Measurements from ENCODE around the gene CYTH4.

CYTH4 gene

GRCh38 chr22:37349043-37349814 is 66.9 kb downstream of the CYTH4 start:
- DNase-seq (ENCODE audit: low spot score), result no peak

DNA sequence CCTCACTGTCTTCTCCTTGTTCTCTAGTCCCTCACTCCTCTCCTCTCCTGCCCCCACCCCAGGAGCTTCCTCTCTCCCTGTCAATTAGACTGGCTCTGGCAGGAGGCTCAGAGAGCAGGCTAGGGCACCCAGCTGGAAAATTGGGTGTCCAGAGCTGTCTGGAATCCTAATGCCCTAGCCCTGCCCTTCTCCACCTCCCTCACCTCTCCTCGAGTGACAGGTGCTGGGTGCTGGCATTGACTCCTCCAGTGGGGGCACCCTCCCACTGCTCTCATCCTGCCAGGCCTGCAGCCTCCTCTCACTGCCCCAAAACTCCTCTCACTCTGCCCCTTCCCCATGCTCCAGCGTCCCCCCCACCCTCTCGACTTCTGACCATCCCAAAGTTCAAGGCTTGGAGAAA is 68.9 kb downstream of the CYTH4 start:
- no peak for DNase-seq (ENCODE audit: low spot score)

DNA sequence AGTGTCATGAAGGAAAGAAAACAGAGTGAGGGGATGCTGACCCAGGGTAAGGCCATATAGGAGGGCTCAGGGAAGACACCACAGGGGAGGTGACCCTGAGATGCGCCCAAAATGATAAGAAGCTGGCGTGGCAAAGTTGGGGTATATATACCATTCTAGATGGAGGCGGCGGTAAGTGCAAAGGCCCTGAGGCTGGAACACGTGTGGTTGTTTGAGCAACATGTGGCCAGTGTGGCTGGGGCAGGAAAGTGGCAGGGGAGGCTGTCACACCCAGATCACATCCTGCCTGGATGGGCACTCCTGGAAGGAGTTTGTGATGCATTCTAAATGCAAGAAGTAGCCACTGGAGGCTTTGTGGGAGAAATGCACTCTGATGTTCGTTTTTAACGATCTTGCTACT is 70.2 kb downstream of the CYTH4 start:
- no peak for DNase-seq (ENCODE audit: low spot score)

- peak; percentile 36 for DNase-seq (ENCODE audit: low spot score)
These were observed 71.5 kb downstream of the CYTH4 start for GRCh38 chr22:37353839-37354238.

- no peak for DNase-seq (ENCODE audit: low spot score)
These were observed 72.0 kb downstream of the CYTH4 start for GRCh38 chr22:37354261-37354660.

DNA sequence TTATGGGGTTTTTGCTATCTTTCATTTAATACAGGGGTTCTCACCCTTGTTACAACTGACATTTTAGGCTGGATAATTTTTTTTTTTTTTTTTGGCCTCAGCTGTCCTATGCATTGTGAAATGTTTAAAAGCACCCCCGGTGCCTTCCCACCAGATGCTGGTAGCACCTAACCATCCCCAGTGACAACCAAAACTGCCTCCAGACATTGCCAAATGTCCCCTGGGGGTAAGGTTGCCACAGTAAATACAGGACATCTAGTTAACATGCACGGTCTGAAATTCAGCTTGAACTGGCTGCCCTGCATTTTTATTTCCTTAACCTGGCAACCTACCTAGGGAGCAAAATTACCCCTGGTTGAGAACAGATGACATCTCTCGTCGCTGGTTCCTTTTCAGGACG is 72.4 kb downstream of the CYTH4 start:
- no peak for DNase-seq (ENCODE audit: low spot score)

DNA sequence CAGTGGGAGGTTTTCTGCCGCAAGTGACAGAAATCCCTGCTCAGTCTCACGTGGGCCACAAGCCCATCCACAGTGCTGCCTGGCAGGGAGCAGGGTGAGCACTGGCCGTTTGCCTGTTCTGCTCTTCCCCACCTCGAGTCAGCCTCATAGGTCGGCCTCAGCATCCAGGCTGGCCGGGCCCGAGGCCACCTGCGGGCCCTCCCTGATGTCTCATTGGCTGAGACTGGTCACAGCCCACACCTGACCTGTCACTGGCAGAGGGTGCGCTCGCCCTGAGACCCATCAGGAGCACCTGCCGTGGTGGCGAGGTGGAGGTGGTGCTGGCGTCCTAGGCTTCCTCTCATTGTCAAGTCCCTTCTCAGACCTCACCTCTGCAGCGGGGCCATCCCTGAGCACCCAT is 72.9 kb downstream of the CYTH4 start:
- DNase-seq (ENCODE audit: low spot score), result no peak

- DNase-seq (ENCODE audit: low spot score), result no peak
These were observed 74.6 kb downstream of the CYTH4 start for GRCh38 chr22:37356922-37357321.

DNA sequence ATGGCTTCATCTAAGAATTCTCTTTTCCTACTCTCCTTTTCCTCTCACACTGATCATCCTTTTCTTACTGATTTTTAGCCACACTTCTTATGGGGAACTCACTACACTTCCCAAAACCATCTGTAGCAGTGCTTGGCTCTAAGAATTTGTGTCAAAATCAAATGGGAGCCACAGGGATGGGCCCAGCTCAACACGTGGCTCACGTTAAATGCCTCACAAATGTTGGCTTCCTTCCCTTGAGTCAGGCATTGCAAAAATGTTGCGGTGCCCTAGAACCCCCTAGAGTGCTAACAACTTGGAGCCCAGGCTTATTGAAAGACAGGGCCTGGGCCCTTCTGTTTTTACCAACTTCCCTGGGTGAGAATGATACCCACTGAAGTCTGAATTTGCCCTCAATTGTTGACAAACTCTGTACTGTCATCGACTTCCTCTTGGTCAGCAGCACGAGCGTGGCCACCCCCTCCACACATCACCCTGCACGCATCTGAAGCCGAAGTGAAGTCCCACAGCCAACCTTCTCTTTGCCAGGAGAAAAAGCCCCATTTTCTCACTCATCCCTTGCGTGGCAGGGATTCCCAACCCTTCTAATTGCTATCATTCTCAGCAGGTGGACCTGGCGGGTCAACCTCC is 75.3 kb downstream of the CYTH4 start:
- no peak for DNase-seq (ENCODE audit: low spot score)

GRCh38 chr22:37358386-37358785 is 76.1 kb downstream of the CYTH4 start:
- no peak for DNase-seq (ENCODE audit: low spot score)

DNA sequence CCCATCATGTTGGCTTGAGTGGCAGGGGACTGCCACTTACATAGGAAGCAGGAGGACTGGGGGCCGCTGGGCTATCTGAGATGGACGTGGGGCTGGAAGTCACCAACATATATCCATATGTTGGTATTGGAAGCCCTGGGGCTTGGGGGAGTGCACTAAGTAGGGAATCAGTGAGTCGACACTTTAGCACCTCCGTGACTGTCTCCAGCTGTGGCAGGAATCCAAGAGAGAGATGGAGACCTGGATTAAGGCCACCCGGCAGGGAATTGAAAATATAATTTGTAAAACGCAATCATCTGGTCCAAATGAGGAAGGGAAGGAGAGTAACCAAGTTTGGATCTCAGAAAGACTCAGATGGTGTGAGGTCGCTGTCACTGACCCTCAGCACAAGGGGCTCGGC is 76.6 kb downstream of the CYTH4 start:
- no peak for DNase-seq (ENCODE audit: low spot score)

- peak; percentile 49 for DNase-seq (ENCODE audit: low spot score)
These were observed 80.3 kb downstream of the CYTH4 start for GRCh38 chr22:37362621-37363020.

DNA sequence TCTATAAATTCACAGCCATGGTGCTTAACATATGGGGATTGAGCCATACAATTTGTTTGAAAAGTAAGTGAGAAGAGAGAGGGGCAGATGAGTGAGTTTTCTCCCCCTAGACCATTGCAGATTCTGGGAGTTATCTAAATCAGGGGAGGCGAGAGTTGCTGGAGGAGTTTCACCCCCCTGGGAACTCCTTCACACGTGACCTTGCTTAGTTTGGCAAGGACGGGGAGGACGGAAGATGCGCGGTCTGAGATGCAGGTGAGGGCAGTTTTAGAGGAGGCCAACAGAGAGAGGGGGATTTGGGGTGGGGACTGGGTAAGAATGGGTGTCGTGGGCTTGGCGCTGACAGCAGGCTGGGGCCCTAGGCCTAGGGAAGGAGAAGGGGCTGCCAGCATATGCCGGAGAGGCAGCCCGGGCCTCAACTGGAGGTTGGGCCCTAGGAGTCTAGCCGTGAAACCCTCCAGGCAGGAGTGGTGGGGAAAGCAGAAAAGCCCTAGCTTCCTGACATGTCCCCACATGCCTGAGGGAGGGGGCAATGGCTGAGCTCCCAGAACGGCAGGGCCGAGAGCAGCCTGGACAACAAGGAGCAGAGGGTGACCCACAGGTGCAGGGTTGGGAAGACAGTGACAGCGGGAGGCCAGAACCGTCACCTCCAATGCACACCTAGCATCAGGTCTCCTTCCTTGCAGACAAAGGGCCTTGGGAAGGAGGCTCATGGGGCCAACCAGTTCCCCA is 81.1 kb downstream of the CYTH4 start:
- DNase-seq (ENCODE audit: low spot score), result no peak

Data from AG20443 (cell line).